Measurements from ENCODE around the gene NDRG3.

DNA sequence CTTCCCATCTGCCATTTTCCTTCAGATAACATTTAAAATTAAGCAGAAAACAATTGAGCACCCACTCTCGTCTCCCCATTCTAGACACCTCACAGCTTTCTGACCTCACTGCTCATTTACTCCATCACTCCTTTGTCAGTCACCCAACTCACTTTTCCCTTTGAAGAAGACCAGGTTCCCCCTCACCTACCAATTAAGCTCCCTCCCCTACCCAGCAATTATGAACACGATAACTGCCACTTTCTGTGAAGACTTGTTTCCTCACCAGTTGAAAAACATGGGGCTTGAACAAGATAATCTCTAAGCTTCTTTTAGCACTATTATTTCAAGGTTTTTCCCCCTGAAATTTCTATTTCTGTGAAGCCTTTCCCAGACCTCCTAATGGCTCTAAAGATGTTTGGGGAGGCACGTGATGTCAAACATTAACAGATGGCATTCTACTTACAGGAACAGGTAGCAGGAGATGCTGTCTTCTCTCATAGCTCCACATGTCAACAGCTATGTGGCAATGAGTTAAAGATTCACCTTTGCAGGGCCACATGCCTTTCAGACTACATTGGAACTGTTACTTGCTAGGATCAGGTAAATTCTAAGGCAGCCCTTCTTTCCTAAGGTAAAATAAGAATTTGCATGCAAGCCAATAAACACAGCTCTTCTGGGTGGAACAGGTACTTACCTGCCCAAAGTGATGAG lies 75.1 kb downstream of the NDRG3 start:
- TF ChIP-seq, protein P1, sequence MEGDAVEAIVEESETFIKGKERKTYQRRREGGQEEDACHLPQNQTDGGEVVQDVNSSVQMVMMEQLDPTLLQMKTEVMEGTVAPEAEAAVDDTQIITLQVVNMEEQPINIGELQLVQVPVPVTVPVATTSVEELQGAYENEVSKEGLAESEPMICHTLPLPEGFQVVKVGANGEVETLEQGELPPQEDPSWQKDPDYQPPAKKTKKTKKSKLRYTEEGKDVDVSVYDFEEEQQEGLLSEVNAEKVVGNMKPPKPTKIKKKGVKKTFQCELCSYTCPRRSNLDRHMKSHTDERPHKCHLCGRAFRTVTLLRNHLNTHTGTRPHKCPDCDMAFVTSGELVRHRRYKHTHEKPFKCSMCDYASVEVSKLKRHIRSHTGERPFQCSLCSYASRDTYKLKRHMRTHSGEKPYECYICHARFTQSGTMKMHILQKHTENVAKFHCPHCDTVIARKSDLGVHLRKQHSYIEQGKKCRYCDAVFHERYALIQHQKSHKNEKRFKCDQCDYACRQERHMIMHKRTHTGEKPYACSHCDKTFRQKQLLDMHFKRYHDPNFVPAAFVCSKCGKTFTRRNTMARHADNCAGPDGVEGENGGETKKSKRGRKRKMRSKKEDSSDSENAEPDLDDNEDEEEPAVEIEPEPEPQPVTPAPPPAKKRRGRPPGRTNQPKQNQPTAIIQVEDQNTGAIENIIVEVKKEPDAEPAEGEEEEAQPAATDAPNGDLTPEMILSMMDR (IDR thresholded peaks at IDR 0.05) = no peak
- no peak for TF ChIP-seq POLR2A (IDR thresholded peaks at IDR 0.05)

Data from uterus (tissue), 2 donors.